ENCODE data around the gene GPD1. TPM values are rescaled to one million over a fixed set of nuclear protein-coding genes. Genes with fewer than 3 reads are reported as not detected.
"Not testable (repeated sequence)": the region's sequence is repeated elsewhere in the genome, so short reads cannot be mapped to it uniquely, and the experiment has no call there.

GPD1 gene
- total RNA-seq, 1 donor, result not detected

DNA sequence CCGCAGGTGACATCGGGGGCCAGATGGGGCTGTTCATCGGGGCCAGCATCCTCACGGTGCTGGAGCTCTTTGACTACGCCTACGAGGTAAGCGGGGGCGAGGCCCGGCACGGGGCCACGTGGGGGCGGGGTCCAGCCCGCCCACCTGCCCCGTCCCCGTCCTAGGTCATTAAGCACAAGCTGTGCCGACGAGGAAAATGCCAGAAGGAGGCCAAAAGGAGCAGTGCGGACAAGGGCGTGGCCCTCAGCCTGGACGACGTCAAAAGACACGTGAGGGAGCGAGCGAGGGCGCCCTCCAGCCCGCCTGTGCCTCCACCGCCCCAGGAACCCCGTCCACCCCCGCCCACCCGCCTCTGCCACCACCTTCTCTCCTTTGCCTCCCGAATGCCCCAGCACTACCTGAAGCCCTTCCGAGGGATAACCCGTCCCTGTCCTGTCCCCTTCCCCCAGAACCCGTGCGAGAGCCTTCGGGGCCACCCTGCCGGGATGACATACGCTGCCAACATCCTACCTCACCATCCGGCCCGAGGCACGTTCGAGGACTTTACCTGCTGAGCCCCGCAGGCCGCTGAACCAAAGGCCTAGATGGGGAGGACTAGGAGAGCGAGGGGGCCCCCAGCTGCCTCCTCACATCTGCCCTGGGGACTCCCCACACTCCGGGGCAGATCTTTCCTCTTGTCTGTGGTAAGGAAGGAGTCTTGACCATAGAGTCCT, 22.6 kb upstream of the GPD1 start:
- TF ChIP-seq, protein P1, sequence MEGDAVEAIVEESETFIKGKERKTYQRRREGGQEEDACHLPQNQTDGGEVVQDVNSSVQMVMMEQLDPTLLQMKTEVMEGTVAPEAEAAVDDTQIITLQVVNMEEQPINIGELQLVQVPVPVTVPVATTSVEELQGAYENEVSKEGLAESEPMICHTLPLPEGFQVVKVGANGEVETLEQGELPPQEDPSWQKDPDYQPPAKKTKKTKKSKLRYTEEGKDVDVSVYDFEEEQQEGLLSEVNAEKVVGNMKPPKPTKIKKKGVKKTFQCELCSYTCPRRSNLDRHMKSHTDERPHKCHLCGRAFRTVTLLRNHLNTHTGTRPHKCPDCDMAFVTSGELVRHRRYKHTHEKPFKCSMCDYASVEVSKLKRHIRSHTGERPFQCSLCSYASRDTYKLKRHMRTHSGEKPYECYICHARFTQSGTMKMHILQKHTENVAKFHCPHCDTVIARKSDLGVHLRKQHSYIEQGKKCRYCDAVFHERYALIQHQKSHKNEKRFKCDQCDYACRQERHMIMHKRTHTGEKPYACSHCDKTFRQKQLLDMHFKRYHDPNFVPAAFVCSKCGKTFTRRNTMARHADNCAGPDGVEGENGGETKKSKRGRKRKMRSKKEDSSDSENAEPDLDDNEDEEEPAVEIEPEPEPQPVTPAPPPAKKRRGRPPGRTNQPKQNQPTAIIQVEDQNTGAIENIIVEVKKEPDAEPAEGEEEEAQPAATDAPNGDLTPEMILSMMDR (IDR thresholded peaks at IDR 0.05; ENCODE audit: insufficient read depth, low read depth, low read length), result no peak
- H3K4me3 ChIP-seq (ENCODE audit: low read depth, low read length), result no peak overlapping the region
- no peak for DNase-seq (ENCODE audit: low read depth)

DNA sequence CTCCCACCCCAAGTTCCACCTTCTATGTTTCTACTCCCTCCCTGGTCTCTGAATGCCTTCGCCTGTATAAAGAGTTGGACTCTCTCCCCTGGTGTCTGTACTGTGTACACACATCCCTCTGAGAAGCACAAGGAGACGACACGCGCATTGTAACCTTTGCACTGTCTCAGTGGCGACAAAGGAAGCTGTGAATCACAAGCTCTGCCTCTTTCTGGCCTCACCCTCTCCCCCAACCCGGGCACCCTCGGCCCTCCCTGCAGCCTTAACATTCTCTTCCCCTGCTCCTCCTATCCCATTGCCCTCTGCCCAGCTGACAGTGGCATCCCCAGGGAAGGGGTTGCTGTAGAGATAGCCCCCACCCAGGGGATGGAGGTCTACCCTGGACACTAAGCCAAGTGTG, 21.2 kb upstream of the GPD1 start:
- TF ChIP-seq, protein P1 (IDR thresholded peaks at IDR 0.05; ENCODE audit: insufficient read depth, low read depth, low read length), result no peak
- no peak overlapping the region for H3K4me3 ChIP-seq (ENCODE audit: low read depth, low read length)
- DNase-seq (ENCODE audit: low read depth), result no peak

DNA sequence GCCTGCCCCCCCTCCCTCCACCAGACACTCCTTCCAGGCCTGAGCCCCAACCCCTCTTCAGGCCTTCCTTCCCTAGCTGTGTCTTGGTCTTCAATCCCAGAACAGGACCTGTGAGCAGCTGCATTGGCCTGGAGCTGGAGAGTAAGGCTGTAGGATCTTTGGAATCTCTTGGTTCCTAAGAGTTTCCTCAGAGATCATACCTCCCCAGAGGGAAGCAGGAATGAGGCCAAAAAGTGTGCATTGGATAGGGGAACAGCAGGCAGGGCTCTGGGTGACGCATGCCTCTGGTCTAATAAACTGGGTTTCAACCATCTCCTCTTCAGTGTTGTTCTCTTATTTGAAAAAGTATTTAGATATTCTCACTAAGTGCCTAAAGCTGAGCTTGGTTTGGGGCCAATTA, 20.5 kb upstream of the GPD1 start:
- DNase-seq (ENCODE audit: low read depth), result no peak
- H3K4me3 ChIP-seq (ENCODE audit: low read depth, low read length), result no peak overlapping the region
- TF ChIP-seq, protein P1 (IDR thresholded peaks at IDR 0.05; ENCODE audit: insufficient read depth, low read depth, low read length), result no peak

DNA sequence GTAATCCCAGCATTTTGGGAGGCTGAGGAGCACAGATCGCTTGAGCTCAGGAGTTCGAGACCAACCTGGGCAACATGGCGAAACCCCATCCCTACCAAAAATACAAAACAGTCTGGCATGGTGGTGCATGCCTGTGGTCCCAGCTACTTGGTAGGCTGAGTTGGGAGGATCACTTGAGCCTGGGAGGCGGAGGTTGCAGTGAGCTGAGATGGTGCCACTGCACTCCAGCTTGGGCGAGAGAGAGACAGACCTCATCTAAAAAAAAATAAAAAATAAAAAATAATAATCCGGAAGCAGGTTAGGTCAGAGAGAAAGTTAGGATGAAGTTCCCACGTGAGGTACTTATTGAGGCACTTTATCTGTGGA, 19.4 kb upstream of the GPD1 start:
- peak overlapping the region; percentile 95 for H3K4me3 ChIP-seq (ENCODE audit: low read depth, low read length)
- DNase-seq (ENCODE audit: low read depth), result not testable (repeated sequence)

DNA sequence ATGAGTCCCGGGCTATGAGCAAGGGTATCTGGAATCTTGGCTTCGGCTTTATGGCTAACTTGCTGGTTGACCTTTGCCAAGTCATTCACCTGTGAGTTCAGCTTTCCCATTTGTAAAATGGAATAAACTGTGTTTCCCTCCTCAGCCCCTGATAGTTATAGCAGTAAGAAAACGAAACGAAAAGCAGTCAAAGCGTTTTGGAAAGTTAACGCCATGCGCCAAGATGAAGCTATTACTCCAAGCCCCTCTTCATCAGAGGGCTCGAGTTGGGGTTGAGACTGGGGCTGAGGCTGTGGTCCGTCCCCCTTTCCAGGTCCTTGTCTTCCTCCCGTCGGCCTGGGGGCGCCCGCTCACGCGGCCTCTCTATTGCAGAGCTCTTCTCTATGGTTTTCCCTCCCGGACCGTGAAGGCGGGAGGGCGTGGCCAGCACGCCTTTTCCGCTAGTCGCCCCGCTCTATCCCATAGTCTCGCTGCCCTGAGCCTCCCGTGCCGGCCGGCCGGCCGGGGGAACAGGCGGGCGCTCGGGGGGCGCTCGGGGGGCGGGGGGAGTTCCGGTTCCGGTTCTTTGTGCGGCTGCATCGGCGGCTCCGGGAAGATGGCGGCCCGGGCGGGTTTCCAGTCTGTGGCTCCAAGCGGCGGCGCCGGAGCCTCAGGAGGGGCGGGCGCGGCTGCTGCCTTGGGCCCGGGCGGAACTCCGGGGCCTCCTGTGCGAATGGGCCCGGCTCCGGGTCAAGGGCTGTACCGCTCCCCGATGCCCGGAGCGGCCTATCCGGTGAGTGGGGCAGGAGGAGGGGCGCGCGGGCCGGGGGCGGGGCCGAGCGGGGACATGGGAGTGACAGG, 18.8 kb upstream of the GPD1 start, which contains the start of gene SMARCD1:
Gene SMARCD1 (plus strand): TSS at position 568 of the 840 bp plus-strand sequence. CDS start 28 bp downstream, at position 596.
- DNase-seq (ENCODE audit: low read depth), result peak; percentile 90
- TF ChIP-seq, protein P1 (IDR thresholded peaks at IDR 0.05; ENCODE audit: insufficient read depth, low read depth, low read length), result peak; percentile 36
- peak within 1 kb of the TSS; percentile 95 for H3K4me3 ChIP-seq (ENCODE audit: low read depth, low read length)

DNA sequence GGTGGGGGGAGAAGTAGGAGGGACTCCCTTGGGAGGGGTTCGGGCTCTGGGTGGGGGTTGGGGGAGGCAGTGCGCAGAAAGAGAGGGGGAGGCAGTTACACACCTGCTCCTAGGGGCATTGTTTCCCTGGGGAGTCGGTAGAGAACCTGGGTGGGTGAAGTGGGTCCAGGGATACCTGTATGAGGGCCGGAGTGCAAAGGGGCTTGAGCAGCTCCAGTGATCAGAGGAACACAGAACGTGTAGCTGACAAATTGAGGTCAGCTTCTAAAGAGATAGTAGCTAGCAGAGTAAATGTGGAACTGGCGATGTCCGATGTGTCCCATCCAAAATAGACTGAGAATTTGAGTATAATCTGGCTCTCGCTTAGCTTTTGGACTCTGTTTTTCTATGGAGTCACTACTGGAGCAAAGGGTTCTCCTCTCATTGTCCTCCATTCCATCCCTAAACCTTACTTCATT, 18.2 kb upstream of the GPD1 start:
- DNase-seq (ENCODE audit: low read depth), result no peak
- TF ChIP-seq, protein P1 (IDR thresholded peaks at IDR 0.05; ENCODE audit: insufficient read depth, low read depth, low read length), result no peak
- H3K4me3 ChIP-seq (ENCODE audit: low read depth, low read length), result peak overlapping the region; percentile 95

DNA sequence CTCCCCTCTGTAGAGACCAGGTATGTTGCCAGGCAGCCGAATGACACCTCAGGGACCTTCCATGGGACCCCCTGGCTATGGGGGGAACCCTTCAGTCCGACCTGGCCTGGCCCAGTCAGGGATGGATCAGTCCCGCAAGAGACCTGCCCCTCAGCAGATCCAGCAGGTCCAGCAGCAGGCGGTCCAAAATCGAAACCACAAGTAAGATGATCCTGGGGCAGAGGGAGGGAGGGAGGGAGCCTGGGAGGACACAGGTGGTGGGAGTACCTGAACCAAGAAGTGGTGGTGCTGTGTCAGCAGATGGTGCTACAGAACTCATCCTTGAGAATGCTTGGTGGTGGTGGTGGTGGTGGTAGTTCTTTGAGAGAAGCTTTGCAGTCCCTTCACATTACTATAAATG, 17.7 kb upstream of the GPD1 start:
- TF ChIP-seq, protein P1 (IDR thresholded peaks at IDR 0.05; ENCODE audit: insufficient read depth, low read depth, low read length), result no peak
- no peak for DNase-seq (ENCODE audit: low read depth)
- H3K4me3 ChIP-seq (ENCODE audit: low read depth, low read length), result peak overlapping the region; percentile 95

Measured in fibroblast of villous mesenchyme (primary cell).